Measurements from ENCODE around the gene MBD5. TPM values are rescaled to one million over a fixed set of nuclear protein-coding genes. Genes with fewer than 3 reads are reported as not detected.

The MBD5 gene
- total RNA-seq, 2 experiments from 2014 or later: 13.8 to 46.3 TPM

DNA sequence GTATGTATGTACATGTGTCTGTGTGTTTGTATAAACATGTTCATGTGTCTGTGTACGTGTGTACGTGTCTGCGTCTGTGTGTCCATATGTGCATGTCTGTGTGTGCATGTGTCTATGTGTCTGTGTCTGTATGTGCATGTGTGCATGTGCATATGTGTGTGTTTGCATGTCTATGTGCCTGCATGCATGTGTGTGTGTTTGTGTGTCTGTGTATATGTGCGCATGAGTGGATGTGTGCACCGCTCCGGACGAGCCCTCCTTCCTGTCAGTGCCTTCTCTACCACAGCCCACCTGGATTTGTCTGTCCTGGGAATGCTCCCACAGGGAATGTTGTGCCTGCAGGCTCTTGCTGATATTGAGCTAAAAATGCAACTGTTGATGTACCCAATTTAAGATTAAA, 510.3 kb downstream of the MBD5 start:
- no peaks in the 10 kb centered on the region for H3K9me3 ChIP-seq (ENCODE audit: low read length)
- no peaks in the 10 kb centered on the region for H4K20me1 ChIP-seq (ENCODE audit: insufficient read depth, low read length)
- H3K4me3 ChIP-seq (ENCODE audit: low read depth, low read length, poor library complexity, severe bottlenecking): no peak overlapping the region
- no peak overlapping the region for H2AFZ ChIP-seq (ENCODE audit: low read length)
- BruUV-seq (replicated peaks): no TSS peak
- CTCF ChIA-PET (ENCODE audit: unreplicated experiment): interaction anchor here (0.6 kb wide), 1 partner anchor 1041 kb away, joined by 3 read pairs; no protein-coding TSS in a partner anchor
- no peaks in the 10 kb centered on the region for H3K79me2 ChIP-seq (ENCODE audit: insufficient read depth, low read depth, low read length)
- H3K4me2 ChIP-seq (ENCODE audit: low read length): no peak overlapping the region
- no peaks in the 10 kb centered on the region for H3K36me3 ChIP-seq (ENCODE audit: insufficient read depth, low read length)
- intact Hi-C loops (cut with micrococcal nuclease; ENCODE audit: unreplicated experiment): no loop called here
- no peaks in the 10 kb centered on the region for H3K4me1 ChIP-seq (ENCODE audit: insufficient read depth, low read length, poor library complexity, severe bottlenecking)
- no peak overlapping the region for H3K27ac ChIP-seq (ENCODE audit: low read depth, low read length, poor library complexity, severe bottlenecking)
- POLR2A ChIA-PET: no interaction called here
- TF ChIP-seq, protein P1, sequence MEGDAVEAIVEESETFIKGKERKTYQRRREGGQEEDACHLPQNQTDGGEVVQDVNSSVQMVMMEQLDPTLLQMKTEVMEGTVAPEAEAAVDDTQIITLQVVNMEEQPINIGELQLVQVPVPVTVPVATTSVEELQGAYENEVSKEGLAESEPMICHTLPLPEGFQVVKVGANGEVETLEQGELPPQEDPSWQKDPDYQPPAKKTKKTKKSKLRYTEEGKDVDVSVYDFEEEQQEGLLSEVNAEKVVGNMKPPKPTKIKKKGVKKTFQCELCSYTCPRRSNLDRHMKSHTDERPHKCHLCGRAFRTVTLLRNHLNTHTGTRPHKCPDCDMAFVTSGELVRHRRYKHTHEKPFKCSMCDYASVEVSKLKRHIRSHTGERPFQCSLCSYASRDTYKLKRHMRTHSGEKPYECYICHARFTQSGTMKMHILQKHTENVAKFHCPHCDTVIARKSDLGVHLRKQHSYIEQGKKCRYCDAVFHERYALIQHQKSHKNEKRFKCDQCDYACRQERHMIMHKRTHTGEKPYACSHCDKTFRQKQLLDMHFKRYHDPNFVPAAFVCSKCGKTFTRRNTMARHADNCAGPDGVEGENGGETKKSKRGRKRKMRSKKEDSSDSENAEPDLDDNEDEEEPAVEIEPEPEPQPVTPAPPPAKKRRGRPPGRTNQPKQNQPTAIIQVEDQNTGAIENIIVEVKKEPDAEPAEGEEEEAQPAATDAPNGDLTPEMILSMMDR (conservative IDR thresholded peaks at IDR 0.05; ENCODE audit: low read length): no peak
- TF ChIP-seq EZH2phosphoT487 (IDR thresholded peaks at IDR 0.05; ENCODE audit: borderline replicate concordance, low read depth, low read length): no peak
- no peak for DNase-seq (ENCODE audit: low spot score)
- no peaks in the 10 kb centered on the region for H3K9me2 ChIP-seq (ENCODE audit: insufficient read depth, low read length)

DNA sequence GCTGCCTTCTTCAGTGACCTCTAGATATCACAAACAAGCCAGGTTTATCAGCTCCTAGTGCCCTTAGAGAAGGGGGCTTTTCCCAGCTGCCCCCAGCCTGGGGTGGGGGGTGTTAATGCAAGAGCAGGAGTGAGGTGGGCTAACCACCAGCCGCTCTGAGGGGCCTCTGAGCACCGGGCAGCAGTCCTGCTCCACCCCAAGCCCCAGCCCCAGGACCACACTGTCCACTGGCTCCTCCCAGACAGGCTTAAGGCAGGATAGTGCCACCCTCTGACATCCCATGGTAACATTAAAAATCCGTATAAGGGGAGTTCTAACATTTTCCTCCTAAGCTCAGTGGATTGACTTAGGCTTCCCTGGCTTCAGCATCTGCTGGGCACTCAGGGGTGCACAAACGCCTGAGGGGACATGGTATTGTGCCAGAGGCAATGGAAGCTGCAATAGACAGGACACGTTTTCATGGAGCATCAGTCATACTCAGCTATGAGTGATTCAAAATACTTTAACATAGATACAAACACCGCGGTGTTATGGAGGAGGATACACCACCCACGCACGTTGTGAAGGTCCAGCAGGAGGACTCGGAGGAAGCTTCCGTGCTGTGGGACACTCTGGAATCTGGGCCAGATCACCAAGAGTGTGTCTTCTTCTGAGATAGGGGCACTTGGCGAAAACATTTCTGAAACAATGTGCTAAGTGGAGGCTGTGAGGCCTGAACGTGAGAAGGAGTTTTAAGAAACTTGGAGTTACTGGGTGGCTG, 511.0 kb downstream of the MBD5 start:
- TF ChIP-seq, protein P1 (conservative IDR thresholded peaks at IDR 0.05; ENCODE audit: low read length): no peak
- no peak for TF ChIP-seq EZH2phosphoT487 (IDR thresholded peaks at IDR 0.05; ENCODE audit: borderline replicate concordance, low read depth, low read length)
- Histone ChIP-seq H3K4me2 (ENCODE audit: low read length) (no peak overlapping the region), H4K20me1 (ENCODE audit: insufficient read depth, low read length) (no peaks in the 10 kb centered on the region), H3K27ac (ENCODE audit: low read depth, low read length, poor library complexity, severe bottlenecking) (no peak overlapping the region), H3K36me3 (ENCODE audit: insufficient read depth, low read length) (no peaks in the 10 kb centered on the region), H3K4me1 (ENCODE audit: insufficient read depth, low read length, poor library complexity, severe bottlenecking) (no peaks in the 10 kb centered on the region), H3K4me3 (ENCODE audit: low read depth, low read length, poor library complexity, severe bottlenecking) (no peak overlapping the region), H3K9me2 (ENCODE audit: insufficient read depth, low read length) (no peaks in the 10 kb centered on the region), H3K9me3 (ENCODE audit: low read length) (no peaks in the 10 kb centered on the region), H2AFZ (ENCODE audit: low read length) (no peak overlapping the region), H3K79me2 (ENCODE audit: insufficient read depth, low read depth, low read length) (no peaks in the 10 kb centered on the region)
- intact Hi-C loops (cut with micrococcal nuclease; ENCODE audit: unreplicated experiment): no loop called here
- BruUV-seq (replicated peaks): no TSS peak
- ChIA-PET CTCF (ENCODE audit: unreplicated experiment) (interaction anchor here (0.6 kb wide), 1 partner anchor 1041 kb away, joined by 3 read pairs; no protein-coding TSS in a partner anchor), POLR2A (no interaction called here)
- DNase-seq (ENCODE audit: low spot score): no peak

- H3K27ac ChIP-seq (ENCODE audit: low read depth, low read length, poor library complexity, severe bottlenecking): no peak overlapping the region
- TF ChIP-seq EZH2phosphoT487 (IDR thresholded peaks at IDR 0.05; ENCODE audit: borderline replicate concordance, low read depth, low read length): no peak
- no peaks in the 10 kb centered on the region for H3K36me3 ChIP-seq (ENCODE audit: insufficient read depth, low read length)
- no peaks in the 10 kb centered on the region for H3K9me3 ChIP-seq (ENCODE audit: low read length)
- POLR2A ChIA-PET: interaction anchor here (3.5 kb wide), 1 partner anchor 20 kb away, joined by 11 read pairs; no protein-coding TSS in a partner anchor
- CTCF ChIA-PET (ENCODE audit: unreplicated experiment): no interaction called here
- H3K4me3 ChIP-seq (ENCODE audit: low read depth, low read length, poor library complexity, severe bottlenecking): no peak overlapping the region
- BruUV-seq (replicated peaks): no TSS peak
- intact Hi-C loops (cut with micrococcal nuclease; ENCODE audit: unreplicated experiment): no loop called here
- no peaks in the 10 kb centered on the region for H3K4me1 ChIP-seq (ENCODE audit: insufficient read depth, low read length, poor library complexity, severe bottlenecking)
- no peak overlapping the region for H3K4me2 ChIP-seq (ENCODE audit: low read length)
- H3K79me2 ChIP-seq (ENCODE audit: insufficient read depth, low read depth, low read length): no peaks in the 10 kb centered on the region
- no peaks in the 10 kb centered on the region for H3K9me2 ChIP-seq (ENCODE audit: insufficient read depth, low read length)
- DNase-seq (ENCODE audit: low spot score): no peak
- no peak overlapping the region for H2AFZ ChIP-seq (ENCODE audit: low read length)
- H4K20me1 ChIP-seq (ENCODE audit: insufficient read depth, low read length): no peaks in the 10 kb centered on the region
These were observed 512.1 kb downstream of the MBD5 start for GRCh38 chr2:148533004-148533403.
